HG02759 (cell line): Measurements from ENCODE around the gene SOST.

Source experiments
- ATAC-seq: cut with Tn5 transposase; IDR thresholded peaks from one replicate; pipeline ENCODE4 v1.9.1; 2021; ENCODE audit warnings: mild to moderate bottlenecking, moderate library complexity; ENCODE audit not compliant: unreplicated experiment

SOST gene

GRCh38 chr17:43710101-43710500 is 48.5 kb downstream of the SOST start:
- ATAC-seq = no peak

- no peak for ATAC-seq
Observed at GRCh38 chr17:43709210-43709609, 49.4 kb downstream of the SOST start.

DNA sequence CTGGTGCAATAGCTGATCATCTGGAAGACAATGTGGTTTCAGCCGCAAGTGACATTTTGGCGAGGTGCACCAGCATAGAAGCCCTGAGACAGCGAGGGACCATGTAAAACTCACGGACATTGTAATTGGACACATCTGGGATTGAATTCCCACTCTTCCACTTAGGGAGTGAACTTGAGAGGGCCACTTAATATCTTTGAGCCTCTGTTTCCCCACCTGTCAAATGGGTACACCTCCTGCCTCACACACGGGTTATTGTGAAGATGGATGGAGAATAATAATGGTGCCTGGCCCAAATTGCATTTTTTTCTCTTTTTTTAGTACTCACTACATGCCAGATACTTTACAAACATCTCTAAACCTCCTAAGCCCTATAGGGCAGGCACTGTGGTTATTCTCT is 51.4 kb downstream of the SOST start:
- no peak for ATAC-seq

- ATAC-seq = no peak
Observed at GRCh38 chr17:43706235-43706634, 52.4 kb downstream of the SOST start.
